ENCODE measurements around the gene BMP8B.
"Not testable (repeated sequence)": the region's sequence is repeated elsewhere in the genome, so short reads cannot be mapped to it uniquely, and the experiment has no call there.

Gene BMP8B

GRCh38 chr1:39788758-39789570 lies at the start of gene BMP8B:
BMP8B (minus strand) TSS chr1:39788865; CDS start chr1:39788485, 380 bp downstream.
- DNase-seq: no peak

- DNase-seq: no peak
Observed at GRCh38 chr1:39836595-39837110, 48.0 kb upstream of the BMP8B start.

GRCh38 chr1:39835935-39836594 lies 47.4 kb upstream of the BMP8B start:
- DNase-seq: no peak

GRCh38 chr1:39835110-39835509 lies 46.4 kb upstream of the BMP8B start:
- DNase-seq: no peak

- no peak for DNase-seq
Observed at GRCh38 chr1:39833621-39834385, 45.1 kb upstream of the BMP8B start.

- DNase-seq: no peak
Observed at GRCh38 chr1:39833121-39833520, 44.5 kb upstream of the BMP8B start.

GRCh38 chr1:39832294-39832693 lies 43.6 kb upstream of the BMP8B start:
- no peak for DNase-seq

- DNase-seq: no peak
Observed at GRCh38 chr1:39829791-39830533, 41.3 kb upstream of the BMP8B start.

- DNase-seq: no peak
Observed at GRCh38 chr1:39828734-39829133, 40.1 kb upstream of the BMP8B start.

- not testable (repeated sequence) for DNase-seq
Observed at GRCh38 chr1:39828255-39828654, 39.6 kb upstream of the BMP8B start.

GRCh38 chr1:39827201-39827600 lies 38.5 kb upstream of the BMP8B start:
- DNase-seq: no peak

GRCh38 chr1:39826583-39826982 lies 37.9 kb upstream of the BMP8B start:
- DNase-seq: no peak

GRCh38 chr1:39825432-39825941 lies 36.8 kb upstream of the BMP8B start:
- DNase-seq: no peak

- not testable (repeated sequence) for DNase-seq
Observed at GRCh38 chr1:39823450-39823849, 34.8 kb upstream of the BMP8B start.

GRCh38 chr1:39822146-39822545 lies 33.5 kb upstream of the BMP8B start:
- no peak for DNase-seq

- no peak for DNase-seq
Observed at GRCh38 chr1:39819091-39819812, 30.6 kb upstream of the BMP8B start.

- no peak for DNase-seq
Observed at GRCh38 chr1:39818482-39818881, 29.8 kb upstream of the BMP8B start.

GRCh38 chr1:39817091-39817932 lies 28.6 kb upstream of the BMP8B start:
- not testable (repeated sequence) for DNase-seq

- peak in 1 of 2 experiments; percentile 11 for DNase-seq
Observed at GRCh38 chr1:39816415-39817090, 27.9 kb upstream of the BMP8B start.

- DNase-seq: no peak
Observed at GRCh38 chr1:39812913-39813312, 24.2 kb upstream of the BMP8B start.

Measured in cerebellar nuclear complex (tissue), 1 donor.